Measurements from ENCODE around the gene CPZ.

- TF ChIP-seq CTCF (IDR thresholded peaks at IDR 0.05) (no peak), POLR2A (IDR thresholded peaks at IDR 0.05) (no peak)
These were observed 23.6 kb downstream of the CPZ start for GRCh38 chr4:8615921-8616787.
